PC-3 (cell line): Measurements from ENCODE around the gene CYTH1. TPM values are rescaled to one million over a fixed set of nuclear protein-coding genes. Genes with fewer than 3 reads are reported as not detected.

ENCODE experiments used
- ATAC-seq: fragments of 200-7000 bp; cut with Tn5 transposase; 2 replicates; pipeline ENCODE4 v1.9.1; 2020; ENCODE audit warnings: mild to moderate bottlenecking, moderate library complexity
- BruUV-seq: library from RNA; stranded (reverse); fragments of 400-500 nt; replicated peaks from 2 replicates; lab custom pipeline; 2021; lab: Mats Ljungman, UMichigan
- CTCF ChIA-PET: fragments of 300-600 bp; sonication (Branson Sonifier 250); formaldehyde crosslinking; loops from one replicate; lab custom pipeline; 2022; ENCODE audit warnings: antibody characterized with exemption; lab: Charles Lee
- POLR2A ChIA-PET: fragments of 300-600 bp; sonication (Branson Sonifier 250); formaldehyde crosslinking; loops from one replicate; lab custom pipeline; 2022; ENCODE audit warnings: antibody characterized with exemption; ENCODE audit not compliant: unreplicated experiment; lab: Charles Lee
- DNase-seq: peaks from one replicate; pipeline ENCODE4 v3.0.0-alpha.2; 2015
- H2AFZ ChIP-seq: fragments of 300-600 bp; sonication (generic); 2 replicates; pipeline ENCODE4 v1.6.0; 2016; ENCODE audit warnings: antibody characterized with exemption, low read length
- H3F3A ChIP-seq: fragments of 300-600 bp; sonication (generic); one replicate; pipeline ENCODE4 v1.6.0; 2017; ENCODE audit warnings: antibody characterized with exemption, low read length, control low read depth, mild to moderate bottlenecking; ENCODE audit not compliant: unreplicated experiment
- H3K27ac ChIP-seq: fragments of 300-600 bp; sonication (generic); 2 replicates; pipeline ENCODE4 v1.5.1; 2016; ENCODE audit warnings: mild to moderate bottlenecking, low read length
- H3K27me3 ChIP-seq: fragments of 300-600 bp; sonication (generic); 2 replicates; pipeline ENCODE4 v1.6.1; 2016; ENCODE audit warnings: low read length, mixed read lengths
- H3K36me3 ChIP-seq: fragments of 300-600 bp; sonication (generic); 2 replicates; pipeline ENCODE4 v1.6.1; 2016; ENCODE audit warnings: low read depth, mixed run types, low read length, mixed read lengths
- H3K4me1 ChIP-seq: fragments of 300-600 bp; sonication (generic); 2 replicates; pipeline ENCODE4 v1.5.1; 2016; ENCODE audit warnings: low read length; ENCODE audit not compliant: insufficient read depth
- H3K4me2 ChIP-seq: fragments of 300-600 bp; sonication (generic); 2 replicates; pipeline ENCODE4 v1.6.0; 2016; ENCODE audit warnings: low read length
- H3K4me3 ChIP-seq: fragments of 300-600 bp; sonication (generic); 2 replicates; pipeline ENCODE4 v1.5.1; 2016; ENCODE audit warnings: mild to moderate bottlenecking, low read length, mixed read lengths
- H3K79me2 ChIP-seq: fragments of 300-600 bp; sonication (generic); 2 replicates; pipeline ENCODE4 v1.6.1; 2017; ENCODE audit warnings: low read length, mixed read lengths
- H3K9ac ChIP-seq: fragments of 300-600 bp; sonication (generic); 2 replicates; pipeline ENCODE4 v1.6.0; 2016; ENCODE audit warnings: mild to moderate bottlenecking, low read length
- H3K9me2 ChIP-seq: fragments of 300-600 bp; sonication (generic); replicated peaks from 2 replicates; pipeline ENCODE4 v1.6.1; 2016; ENCODE audit warnings: mixed run types, low read length, mixed read lengths
- H3K9me3 ChIP-seq: fragments of 300-600 bp; sonication (generic); 2 replicates; pipeline ENCODE4 v1.6.1; 2016; ENCODE audit warnings: low read length, mixed read lengths
- H4K20me1 ChIP-seq: fragments of 300-600 bp; sonication (generic); 2 replicates; pipeline ENCODE4 v1.6.1; 2016; ENCODE audit warnings: low read length, mixed read lengths
- CTCF ChIP-seq: fragments of 300-600 bp; sonication (generic); conservative IDR thresholded peaks from 2 replicates; pipeline ENCODE4 v1.5.1; 2017; ENCODE audit warnings: antibody characterized with exemption, low read depth, mild to moderate bottlenecking, low read length
- EZH2 ChIP-seq: fragments of 300-600 bp; sonication (generic); IDR thresholded peaks from one replicate; pipeline ENCODE4 v1.6.1; 2017; ENCODE audit warnings: antibody characterized with exemption, mild to moderate bottlenecking, low read length; ENCODE audit not compliant: unreplicated experiment
- EZH2phosphoT487 ChIP-seq: fragments of 300-600 bp; sonication (generic); IDR thresholded peaks from 2 replicates; pipeline ENCODE4 v1.6.1; 2018; ENCODE audit warnings: mild to moderate bottlenecking, antibody characterized with exemption, low read length, borderline replicate concordance
- intact Hi-C: fragments of 100-400 bp; cut with micrococcal nuclease; formaldehyde crosslinking; loops from 2 replicates; pipeline ENCODE4 v1.9.0; 2023
- total RNA-seq: library from RNA; depleted of rRNA; stranded (reverse); fragments of >200 nt; gene quantifications from 2 replicates; pipeline ENCODE4 v1.2.3, GENCODE V29; 2014

Gene CYTH1
- total RNA-seq, 1 experiment from 2014 or later = 29.7 TPM

- Histone ChIP-seq H3K9ac (no peak overlapping the region), H3K4me2 (no peak overlapping the region), H3K36me3 (peaks cover 12% of the 10 kb centered on the region; the same call in 1 of the 2 replicates), H3K79me2 (no peaks in the 10 kb centered on the region), H3K9me3 (no peaks in the 10 kb centered on the region), H2AFZ (no peak overlapping the region), H4K20me1 (no peaks in the 10 kb centered on the region), H3K4me1 (peaks cover 31% of the 10 kb centered on the region), H3K4me3 (no peak overlapping the region), H3K27me3 (no peaks in the 10 kb centered on the region), H3K9me2 (no peaks in the 10 kb centered on the region), H3K27ac (no peak overlapping the region), H3F3A (no peaks in the 10 kb centered on the region)
- ChIA-PET CTCF (no interaction called here), POLR2A (no interaction called here)
- ATAC-seq (peak; percentile 33), DNase-seq (peak; percentile 61)
- intact Hi-C loops = no loop called here
- TF ChIP-seq CTCF = peak; percentile 35; the same call in 1 of the 2 replicates
- TF ChIP-seq EZH2 = no peak
- no TSS peak for BruUV-seq
Measured at GRCh38 chr17:78677303-78678221, 104.5 kb downstream of the CYTH1 start.

DNA sequence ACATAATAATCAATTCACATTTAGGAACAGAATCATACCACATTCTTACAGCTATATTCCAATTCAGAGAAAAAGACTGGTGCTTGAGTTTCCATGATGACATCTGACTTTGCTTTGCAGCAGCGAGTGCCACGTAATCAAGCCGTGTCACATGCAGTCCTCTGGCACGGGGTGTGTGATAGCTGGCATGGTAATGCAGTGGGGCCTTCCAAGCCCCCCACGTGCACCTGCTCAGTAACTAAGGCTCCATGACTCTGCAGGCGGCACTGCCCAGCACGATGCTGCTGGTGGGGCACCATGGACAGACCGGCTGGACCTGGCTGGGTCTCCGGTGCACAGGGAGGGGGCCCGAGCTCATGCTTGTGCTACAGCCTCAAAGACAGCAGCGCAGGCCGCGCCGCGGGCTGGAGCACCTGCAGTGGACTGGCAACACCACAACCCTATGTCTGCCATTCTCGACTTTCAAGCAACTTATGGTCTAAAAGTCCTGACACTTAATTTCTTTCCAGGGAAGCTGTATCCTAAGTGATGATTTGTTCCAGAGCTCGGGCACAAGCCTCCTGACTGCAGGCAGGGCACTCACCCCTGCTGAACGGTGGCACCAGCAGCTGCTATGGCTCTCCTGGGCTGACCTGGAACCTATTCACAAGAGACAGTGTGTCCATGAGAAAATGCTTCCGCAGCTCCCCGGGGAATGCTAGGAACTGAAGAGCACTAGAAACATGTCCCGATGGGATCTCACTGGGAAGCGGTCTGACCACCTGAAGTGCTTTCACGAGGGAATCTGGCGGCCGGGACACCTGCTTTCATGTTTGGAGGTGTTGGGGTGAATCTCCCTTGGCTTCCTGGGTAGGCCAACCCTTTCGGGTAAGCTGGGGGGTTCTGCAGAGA lies 105.4 kb downstream of the CYTH1 start:
- H3F3A ChIP-seq = no peaks in the 10 kb centered on the region
- no peaks in the 10 kb centered on the region for H3K79me2 ChIP-seq
- H2AFZ ChIP-seq = no peak overlapping the region
- H3K27me3 ChIP-seq = no peaks in the 10 kb centered on the region
- no peak for ATAC-seq
- H3K27ac ChIP-seq = no peak overlapping the region
- no peak for DNase-seq
- POLR2A ChIA-PET = no interaction called here
- no peaks in the 10 kb centered on the region for H3K9me3 ChIP-seq
- no peaks in the 10 kb centered on the region for H3K9me2 ChIP-seq
- no peak for TF ChIP-seq CTCF
- no peak for TF ChIP-seq EZH2phosphoT487
- TF ChIP-seq EZH2 = no peak
- peaks cover 12% of the 10 kb centered on the region; the same call in 1 of the 2 replicates for H3K36me3 ChIP-seq
- H3K4me1 ChIP-seq = peaks cover 22% of the 10 kb centered on the region
- CTCF ChIA-PET = no interaction called here
- no TSS peak for BruUV-seq
- intact Hi-C loops = no loop called here
- H3K4me2 ChIP-seq = no peak overlapping the region
- H4K20me1 ChIP-seq = no peaks in the 10 kb centered on the region
- H3K9ac ChIP-seq = no peak overlapping the region
- no peak overlapping the region for H3K4me3 ChIP-seq
